WTC11 (cell line): Measurements from ENCODE around the gene TBC1D24. TPM values are rescaled to one million over a fixed set of nuclear protein-coding genes. Genes with fewer than 3 reads are reported as not detected.

Experiments used
- ATAC-seq: fragments of 200-7000 bp; cut with Tn5 transposase; 2 replicates; pipeline ENCODE4 v1.10.0; 2021; ENCODE audit warnings: mild to moderate bottlenecking, moderate library complexity
- CTCF ChIA-PET: fragments of 300-600 bp; sonication (Branson Sonifier 250); formaldehyde crosslinking; loops from one replicate; lab custom pipeline; 2021; ENCODE audit warnings: antibody characterized with exemption; lab: Charles Lee
- POLR2A ChIA-PET: fragments of 350-600 bp; sonication (Branson Sonifier 250); formaldehyde crosslinking; loops from one replicate; lab custom pipeline; 2021; ENCODE audit warnings: antibody characterized with exemption; lab: Charles Lee
- DNase-seq: peaks from one replicate; pipeline ENCODE4 v3.0.0; 2021; ENCODE audit warnings: low spot score
- H3K27ac Mint-ChIP-seq: 2 replicates; pipeline ENCODE4 v1.8.0; 2021; ENCODE audit warnings: mixed read lengths
- H3K27me3 Mint-ChIP-seq: 2 replicates; pipeline ENCODE4 v1.8.0; 2021; ENCODE audit warnings: low read depth, mild to moderate bottlenecking, moderate library complexity, mixed read lengths
- H3K36me3 Mint-ChIP-seq: 2 replicates; pipeline ENCODE4 v1.8.0; 2021; ENCODE audit warnings: mixed read lengths
- H3K4me1 Mint-ChIP-seq: 2 replicates; pipeline ENCODE4 v1.8.0; 2022; ENCODE audit warnings: mixed read lengths
- H3K4me3 Mint-ChIP-seq: 2 replicates; pipeline ENCODE4 v1.8.0; 2021; ENCODE audit warnings: mild to moderate bottlenecking, moderate library complexity, mixed read lengths
- H3K9me3 Mint-ChIP-seq: 2 replicates; pipeline ENCODE4 v1.8.0; 2021; ENCODE audit warnings: mixed read lengths
- CREM ChIP-seq: sonication (generic); formaldehyde crosslinking; IDR thresholded peaks from 2 replicates; pipeline ENCODE4 v1.8.1; 2022; ENCODE audit warnings: mild to moderate bottlenecking, missing genetic modification reagents, moderate library complexity
- E2F5 ChIP-seq: sonication (generic); formaldehyde crosslinking; IDR thresholded peaks from 2 replicates; pipeline ENCODE4 v1.8.1; 2022; ENCODE audit warnings: mild to moderate bottlenecking, moderate library complexity, missing genetic modification reagents
- EMX1 ChIP-seq: fragments of 250-450 bp; sonication (Bioruptor Pico); IDR thresholded peaks from 2 replicates; pipeline ENCODE4 v1.8.0; 2021; ENCODE audit warnings: mild to moderate bottlenecking
- HMGA2 ChIP-seq: fragments of 250-450 bp; sonication (Bioruptor Pico); IDR thresholded peaks from 2 replicates; pipeline ENCODE4 v1.4.0; 2021; ENCODE audit warnings: mild to moderate bottlenecking, moderate library complexity
- IRF2 ChIP-seq: sonication (generic); formaldehyde crosslinking; IDR thresholded peaks from 2 replicates; pipeline ENCODE4 v1.8.0; 2022; ENCODE audit warnings: low read depth, missing genetic modification reagents, borderline replicate concordance
- NFATC4 ChIP-seq: fragments of 250-450 bp; sonication (Bioruptor Pico); IDR thresholded peaks from 2 replicates; pipeline ENCODE4 v1.9.0; 2021; ENCODE audit warnings: mild to moderate bottlenecking
- SMAD3 ChIP-seq: sonication (generic); formaldehyde crosslinking; IDR thresholded peaks from 2 replicates; pipeline ENCODE4 v1.8.0; 2022; ENCODE audit warnings: missing genetic modification reagents, mild to moderate bottlenecking, borderline replicate concordance
- SP1 ChIP-seq: sonication (generic); formaldehyde crosslinking; conservative IDR thresholded peaks from 2 replicates; pipeline ENCODE4 v1.8.1; 2022; ENCODE audit warnings: missing genetic modification reagents
- ZBTB21 ChIP-seq: sonication (generic); formaldehyde crosslinking; IDR thresholded peaks from 2 replicates; pipeline ENCODE4 v1.8.1; 2023; ENCODE audit warnings: mild to moderate bottlenecking, missing genetic modification reagents, borderline replicate concordance
- ZBTB43 ChIP-seq: sonication (generic); formaldehyde crosslinking; IDR thresholded peaks from 2 replicates; pipeline ENCODE4 v1.8.1; 2023; ENCODE audit warnings: mild to moderate bottlenecking, missing genetic modification reagents
- ZNF121 ChIP-seq: sonication (generic); formaldehyde crosslinking; IDR thresholded peaks from 2 replicates; pipeline ENCODE4 v1.8.0; 2023; ENCODE audit warnings: missing genetic modification reagents
- ZNF138 ChIP-seq: sonication (generic); formaldehyde crosslinking; conservative IDR thresholded peaks from 2 replicates; pipeline ENCODE4 v1.8.1; 2022; ENCODE audit warnings: mild to moderate bottlenecking, moderate library complexity, missing genetic modification reagents
- total RNA-seq: library from RNA; stranded (reverse); gene quantifications from 3 replicates; pipeline ENCODE4 v1.2.3, GENCODE V29; 2021
- TF ChIP-seq, protein P1 (sequence below): sonication (generic); formaldehyde crosslinking; IDR thresholded peaks from 2 replicates; pipeline ENCODE4 v1.8.0; 2022; ENCODE audit warnings: mild to moderate bottlenecking, missing genetic modification reagents
- TF ChIP-seq, protein P2 (sequence below): sonication (generic); formaldehyde crosslinking; IDR thresholded peaks from 2 replicates; pipeline ENCODE4 v1.8.1; 2022; ENCODE audit warnings: low read depth, missing genetic modification reagents, borderline replicate concordance
- TF ChIP-seq, protein P3 (sequence below): fragments of 250-450 bp; sonication (Bioruptor Pico); IDR thresholded peaks from 2 replicates; pipeline ENCODE4 v1.9.0; 2021; ENCODE audit warnings: mild to moderate bottlenecking
- TF ChIP-seq, protein P4 (sequence below): fragments of 250-450 bp; sonication (Bioruptor Pico); IDR thresholded peaks from 2 replicates; pipeline ENCODE4 v1.9.0; 2021; ENCODE audit warnings: moderate library complexity, mild to moderate bottlenecking, inconsistent platforms, borderline replicate concordance

Gene TBC1D24
- total RNA-seq, 1 experiment from 2014 or later, result 21.0 TPM

DNA sequence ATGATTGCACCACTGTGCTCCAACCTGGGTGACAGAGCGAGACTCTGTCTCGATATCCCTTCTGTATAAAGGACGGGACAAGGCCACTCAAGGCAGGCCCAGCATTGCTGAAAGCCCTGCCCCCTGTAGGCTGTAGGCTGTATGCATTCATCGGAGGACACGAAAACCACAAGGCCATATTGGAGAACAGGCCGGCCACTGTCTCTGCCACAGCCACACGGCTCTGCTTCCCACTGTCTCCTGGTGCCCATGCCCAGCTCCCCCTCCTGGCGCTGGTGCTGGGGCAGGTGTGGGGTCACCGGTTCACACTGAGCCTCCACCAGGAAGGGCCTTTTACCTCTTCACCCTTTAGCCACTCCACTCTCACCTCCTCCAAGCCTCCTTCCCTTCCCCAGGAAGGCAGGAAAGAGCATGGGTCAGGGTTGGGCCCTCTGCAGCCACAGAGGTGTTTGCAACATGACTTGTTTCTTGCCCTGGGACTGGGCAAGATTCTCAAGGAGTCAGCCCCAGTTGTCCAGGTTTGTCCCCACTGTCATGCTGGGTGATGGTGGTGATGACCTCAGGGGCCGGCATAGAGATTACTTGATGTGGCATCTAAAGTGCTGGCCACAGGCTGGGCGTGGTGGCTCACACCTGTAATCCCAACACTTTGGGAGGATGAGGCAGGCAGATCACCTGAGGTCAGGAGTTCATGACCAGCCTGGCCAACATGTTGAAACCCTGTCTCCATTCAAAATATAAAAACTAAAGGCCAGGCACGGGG, 9.1 kb upstream of the TBC1D24 start:
- DNase-seq, result peak; percentile 50
- peaks cover 14% of the 10 kb centered on the region for H3K4me1 Mint-ChIP-seq
- no peaks in the 10 kb centered on the region for H3K9me3 Mint-ChIP-seq
- H3K4me3 Mint-ChIP-seq, result no peak overlapping the region
- ATAC-seq, result peak; percentile 27
- H3K27ac Mint-ChIP-seq, result peak overlapping the region; percentile 57
- POLR2A ChIA-PET, result interaction anchor here (0.9 kb wide), 1 partner anchor 11 kb away, joined by 3 read pairs; no protein-coding TSS in a partner anchor
- peaks cover 20% of the 10 kb centered on the region for H3K27me3 Mint-ChIP-seq
- H3K36me3 Mint-ChIP-seq, result peaks cover 6% of the 10 kb centered on the region; the same call in 1 of the 2 replicates
- CTCF ChIA-PET, result no interaction called here
- TF ChIP-seq E2F5 (no peak), ZNF121 (peak; percentile 56; the same call in 1 of the 2 replicates), ZNF138 (CRISPR knock-in tag) (no peak), IRF2 (CRISPR knock-in tag) (no peak)
- TF ChIP-seq, protein P1, sequence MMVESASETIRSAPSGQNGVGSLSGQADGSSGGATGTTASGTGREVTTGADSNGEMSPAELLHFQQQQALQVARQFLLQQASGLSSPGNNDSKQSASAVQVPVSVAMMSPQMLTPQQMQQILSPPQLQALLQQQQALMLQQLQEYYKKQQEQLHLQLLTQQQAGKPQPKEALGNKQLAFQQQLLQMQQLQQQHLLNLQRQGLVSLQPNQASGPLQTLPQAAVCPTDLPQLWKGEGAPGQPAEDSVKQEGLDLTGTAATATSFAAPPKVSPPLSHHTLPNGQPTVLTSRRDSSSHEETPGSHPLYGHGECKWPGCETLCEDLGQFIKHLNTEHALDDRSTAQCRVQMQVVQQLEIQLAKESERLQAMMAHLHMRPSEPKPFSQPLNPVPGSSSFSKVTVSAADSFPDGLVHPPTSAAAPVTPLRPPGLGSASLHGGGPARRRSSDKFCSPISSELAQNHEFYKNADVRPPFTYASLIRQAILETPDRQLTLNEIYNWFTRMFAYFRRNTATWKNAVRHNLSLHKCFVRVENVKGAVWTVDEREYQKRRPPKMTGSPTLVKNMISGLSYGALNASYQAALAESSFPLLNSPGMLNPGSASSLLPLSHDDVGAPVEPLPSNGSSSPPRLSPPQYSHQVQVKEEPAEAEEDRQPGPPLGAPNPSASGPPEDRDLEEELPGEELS (CRISPR knock-in tag), result 0 out of 2 replicates have a peak, but pooled peaks have one; percentile 25
- TF ChIP-seq, protein P2, sequence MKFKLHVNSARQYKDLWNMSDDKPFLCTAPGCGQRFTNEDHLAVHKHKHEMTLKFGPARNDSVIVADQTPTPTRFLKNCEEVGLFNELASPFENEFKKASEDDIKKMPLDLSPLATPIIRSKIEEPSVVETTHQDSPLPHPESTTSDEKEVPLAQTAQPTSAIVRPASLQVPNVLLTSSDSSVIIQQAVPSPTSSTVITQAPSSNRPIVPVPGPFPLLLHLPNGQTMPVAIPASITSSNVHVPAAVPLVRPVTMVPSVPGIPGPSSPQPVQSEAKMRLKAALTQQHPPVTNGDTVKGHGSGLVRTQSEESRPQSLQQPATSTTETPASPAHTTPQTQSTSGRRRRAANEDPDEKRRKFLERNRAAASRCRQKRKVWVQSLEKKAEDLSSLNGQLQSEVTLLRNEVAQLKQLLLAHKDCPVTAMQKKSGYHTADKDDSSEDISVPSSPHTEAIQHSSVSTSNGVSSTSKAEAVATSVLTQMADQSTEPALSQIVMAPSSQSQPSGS (CRISPR knock-in tag), result no peak
- TF ChIP-seq, all 79 proteins: peak for 2

GRCh38 chr16:2466667-2467527, 8.0 kb upstream of the TBC1D24 start:
- Mint-ChIP-seq H3K27ac (no peak overlapping the region), H3K36me3 (peaks cover 6% of the 10 kb centered on the region; the same call in 1 of the 2 replicates), H3K4me1 (peaks cover 14% of the 10 kb centered on the region), H3K9me3 (no peaks in the 10 kb centered on the region), H3K27me3 (peaks cover 22% of the 10 kb centered on the region), H3K4me3 (peak overlapping the region; percentile 49)
- DNase-seq (no peak), ATAC-seq (no peak)
- ChIA-PET CTCF (interaction anchor here (1.0 to 5.9 kb wide), 5 partner anchors 26 to 215 kb away, joined by 3 to 53 read pairs (median 6); partner anchors contain the start of genes ATP6V0C, CCNF and ECI1), POLR2A (interaction anchor here (0.9 kb wide), 1 partner anchor 12 kb away, joined by 3 read pairs; no protein-coding TSS in a partner anchor)
- TF ChIP-seq CREM, result no peak
- TF ChIP-seq ZBTB21 (CRISPR knock-in tag), result 0 out of 2 replicates have a peak, but pooled peaks have one; percentile 18
- 0 out of 2 replicates have a peak, but pooled peaks have one; percentile 14 for TF ChIP-seq ZBTB43
- no peak for TF ChIP-seq EMX1

GRCh38 chr16:2467528-2468232, 7.2 kb upstream of the TBC1D24 start:
- H3K9me3 Mint-ChIP-seq, result no peaks in the 10 kb centered on the region
- peaks cover 30% of the 10 kb centered on the region for H3K27me3 Mint-ChIP-seq
- CTCF ChIA-PET, result interaction anchor here (0.5 to 5.9 kb wide), 6 partner anchors 27 to 587 kb away, joined by 3 to 53 read pairs (median 4); partner anchors contain the start of genes ATP6V0C, CCNF and ECI1
- DNase-seq (peak; percentile 73), ATAC-seq (peak; percentile 38)
- H3K36me3 Mint-ChIP-seq, result peaks cover 6% of the 10 kb centered on the region; the same call in 1 of the 2 replicates
- H3K27ac Mint-ChIP-seq, result no peak overlapping the region
- POLR2A ChIA-PET, result interaction anchor here (0.6 to 3.3 kb wide), 4 partner anchors 8 to 1136 kb away, joined by 3 to 15 read pairs (median 4); partner anchors contain the start of gene TEDC2
- peak overlapping the region; percentile 59 for H3K4me3 Mint-ChIP-seq
- H3K4me1 Mint-ChIP-seq, result peaks cover 14% of the 10 kb centered on the region
- no peak for TF ChIP-seq SMAD3 (CRISPR knock-in tag)
- peak; percentile 78; the same call in 1 of the 2 replicates for TF ChIP-seq E2F5
- no peak for TF ChIP-seq NFATC4 (CRISPR knock-in tag)
- TF ChIP-seq, protein P3, sequence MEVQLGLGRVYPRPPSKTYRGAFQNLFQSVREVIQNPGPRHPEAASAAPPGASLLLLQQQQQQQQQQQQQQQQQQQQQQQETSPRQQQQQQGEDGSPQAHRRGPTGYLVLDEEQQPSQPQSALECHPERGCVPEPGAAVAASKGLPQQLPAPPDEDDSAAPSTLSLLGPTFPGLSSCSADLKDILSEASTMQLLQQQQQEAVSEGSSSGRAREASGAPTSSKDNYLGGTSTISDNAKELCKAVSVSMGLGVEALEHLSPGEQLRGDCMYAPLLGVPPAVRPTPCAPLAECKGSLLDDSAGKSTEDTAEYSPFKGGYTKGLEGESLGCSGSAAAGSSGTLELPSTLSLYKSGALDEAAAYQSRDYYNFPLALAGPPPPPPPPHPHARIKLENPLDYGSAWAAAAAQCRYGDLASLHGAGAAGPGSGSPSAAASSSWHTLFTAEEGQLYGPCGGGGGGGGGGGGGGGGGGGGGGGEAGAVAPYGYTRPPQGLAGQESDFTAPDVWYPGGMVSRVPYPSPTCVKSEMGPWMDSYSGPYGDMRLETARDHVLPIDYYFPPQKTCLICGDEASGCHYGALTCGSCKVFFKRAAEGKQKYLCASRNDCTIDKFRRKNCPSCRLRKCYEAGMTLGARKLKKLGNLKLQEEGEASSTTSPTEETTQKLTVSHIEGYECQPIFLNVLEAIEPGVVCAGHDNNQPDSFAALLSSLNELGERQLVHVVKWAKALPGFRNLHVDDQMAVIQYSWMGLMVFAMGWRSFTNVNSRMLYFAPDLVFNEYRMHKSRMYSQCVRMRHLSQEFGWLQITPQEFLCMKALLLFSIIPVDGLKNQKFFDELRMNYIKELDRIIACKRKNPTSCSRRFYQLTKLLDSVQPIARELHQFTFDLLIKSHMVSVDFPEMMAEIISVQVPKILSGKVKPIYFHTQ (CRISPR knock-in tag), result no peak
- TF ChIP-seq, protein P4, sequence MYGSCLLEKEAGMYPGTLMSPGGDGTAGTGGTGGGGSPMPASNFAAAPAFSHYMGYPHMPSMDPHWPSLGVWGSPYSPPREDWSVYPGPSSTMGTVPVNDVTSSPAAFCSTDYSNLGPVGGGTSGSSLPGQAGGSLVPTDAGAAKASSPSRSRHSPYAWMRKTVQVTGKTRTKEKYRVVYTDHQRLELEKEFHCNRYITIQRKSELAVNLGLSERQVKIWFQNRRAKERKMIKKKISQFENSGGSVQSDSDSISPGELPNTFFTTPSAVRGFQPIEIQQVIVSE (CRISPR knock-in tag), result no peak
- TF ChIP-seq SP1 (CRISPR knock-in tag), result 0 out of 2 replicates have a peak, but pooled peaks have one; percentile 39
- no peak for TF ChIP-seq HMGA2
